ENCODE results near the gene ZBTB2.
"Not testable (repeated sequence)": the region's sequence is repeated elsewhere in the genome, so short reads cannot be mapped to it uniquely, and the experiment has no call there.

ZBTB2 gene

DNA sequence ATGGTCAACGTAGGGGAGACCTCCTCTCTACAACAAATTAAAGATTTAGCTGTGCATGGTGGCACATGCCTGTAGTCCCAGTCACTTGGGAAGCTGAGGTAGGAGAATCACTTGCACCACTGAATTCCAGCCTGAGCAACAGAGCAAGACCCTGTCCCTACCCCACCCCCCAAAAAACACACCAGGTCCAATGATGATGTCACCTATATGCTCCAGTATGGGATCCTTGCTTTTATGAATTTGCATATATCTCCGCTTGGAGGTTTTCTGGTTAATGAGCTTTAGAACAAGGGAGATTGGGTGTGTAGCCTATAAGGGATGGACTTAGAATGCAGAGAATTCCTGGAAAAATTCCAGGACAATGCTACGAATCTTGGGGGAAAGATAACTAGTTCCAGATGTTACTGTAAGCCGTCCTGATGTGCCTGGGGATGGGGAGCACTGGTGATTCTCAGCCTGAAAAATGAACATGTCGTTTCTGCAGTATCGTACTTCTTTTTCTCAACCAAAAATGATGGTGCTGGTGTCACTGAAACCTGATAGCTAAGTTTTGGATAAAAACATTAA, 61.1 kb downstream of the ZBTB2 start:
- DNase-seq (ENCODE audit: low read depth in 2 of 2) = no peak

DNA sequence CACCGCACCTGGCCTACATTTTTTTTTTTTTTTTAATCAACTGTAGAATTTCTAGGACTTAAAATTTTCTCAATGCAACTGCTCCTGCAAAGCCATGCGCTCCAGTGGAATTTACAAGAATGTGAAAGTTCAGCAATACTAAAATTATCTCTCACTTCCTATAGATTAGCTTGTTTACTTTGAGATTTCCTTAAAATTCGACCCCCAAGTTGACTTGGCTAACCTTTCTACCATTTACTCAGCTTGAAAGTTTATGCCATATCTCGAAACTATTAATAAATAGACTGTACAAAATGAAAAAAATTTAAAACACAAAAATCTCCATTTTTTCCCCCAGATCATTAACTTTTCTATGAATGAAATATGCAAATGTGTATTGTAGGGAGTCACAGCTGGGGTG, 64.3 kb downstream of the ZBTB2 start:
- DNase-seq (ENCODE audit: low read depth in 2 of 2) = no peak

DNA sequence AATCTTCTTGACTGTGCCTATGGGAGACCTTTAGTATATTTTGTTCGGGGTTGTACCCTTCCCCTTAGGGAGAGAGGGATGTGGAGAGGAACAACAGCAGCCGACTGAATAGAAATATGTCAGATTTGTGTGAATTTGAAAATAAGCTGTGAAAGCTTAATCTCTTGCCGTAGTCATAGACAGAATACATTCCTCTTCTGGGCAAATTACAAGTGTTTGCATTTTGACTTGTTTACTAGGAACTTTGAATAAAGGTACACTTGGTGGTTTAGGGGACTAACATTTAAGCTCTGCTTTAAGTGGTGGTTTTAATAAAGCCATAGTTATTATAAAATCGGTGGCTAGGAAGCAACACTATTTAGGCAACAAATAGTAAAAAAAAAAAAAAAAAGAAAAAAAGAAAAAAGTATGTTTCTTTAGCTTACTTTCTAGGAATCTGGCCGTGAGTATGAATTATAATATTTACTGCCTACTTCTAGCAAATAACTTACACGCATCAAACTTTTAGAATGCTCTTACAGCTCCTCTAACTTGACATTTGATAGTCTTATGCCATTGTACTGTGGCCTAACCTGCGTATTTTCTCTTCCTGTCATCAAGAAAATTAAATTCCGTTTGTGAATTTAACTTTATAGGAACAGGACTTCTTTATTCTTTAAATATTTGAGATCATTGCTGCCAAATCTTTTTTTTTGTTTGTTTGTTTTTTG, 65.1 kb downstream of the ZBTB2 start:
- DNase-seq (ENCODE audit: low read depth in 2 of 2) = no peak

DNA sequence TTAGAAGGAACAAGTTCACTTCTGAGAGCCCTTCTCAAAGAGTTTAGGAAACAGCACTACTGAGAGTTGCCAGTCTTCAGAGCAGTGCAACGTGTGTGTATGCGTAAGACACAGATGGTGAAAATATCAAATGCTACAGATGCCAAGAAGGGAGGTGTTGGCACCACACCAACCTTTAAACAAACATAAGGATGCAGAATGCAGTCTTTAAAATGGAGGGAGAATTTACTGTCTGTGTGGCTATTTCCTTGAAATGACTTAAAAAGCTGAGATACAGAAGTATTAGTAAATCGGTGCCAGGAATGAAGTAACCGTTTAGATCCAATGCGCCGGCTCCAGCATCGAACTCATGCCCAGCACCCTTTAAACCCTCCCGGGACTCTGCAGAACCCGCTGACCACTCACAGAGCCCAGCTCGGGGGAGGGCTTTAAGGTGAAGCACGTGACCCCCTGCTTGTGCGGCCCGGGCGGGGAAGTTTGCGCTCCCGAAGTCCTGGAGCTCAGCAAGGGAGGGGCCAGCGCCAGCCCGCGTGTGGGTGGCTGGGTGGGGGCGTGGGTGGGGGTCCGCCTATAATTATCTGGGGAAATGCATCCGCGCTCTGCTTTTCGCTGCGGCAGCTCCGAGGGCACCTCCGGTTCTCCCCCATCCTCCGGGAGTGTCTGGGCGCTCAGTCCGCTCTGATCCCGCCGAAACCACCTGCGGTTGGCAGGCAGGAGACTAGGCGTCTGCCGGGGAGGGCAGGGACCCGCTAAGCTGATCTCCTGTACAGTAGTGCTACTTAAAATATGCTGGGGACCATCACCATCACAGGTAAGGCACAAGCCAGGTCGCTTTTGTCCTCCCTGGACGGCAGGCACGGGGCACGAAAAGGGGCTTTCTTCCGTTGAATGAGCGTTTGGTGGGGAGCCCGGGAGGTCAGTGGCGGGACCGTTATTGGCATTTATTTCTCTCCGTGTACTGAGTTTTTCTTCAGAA, 66.0 kb downstream of the ZBTB2 start:
- no peak for DNase-seq (ENCODE audit: low read depth in 2 of 2)

DNA sequence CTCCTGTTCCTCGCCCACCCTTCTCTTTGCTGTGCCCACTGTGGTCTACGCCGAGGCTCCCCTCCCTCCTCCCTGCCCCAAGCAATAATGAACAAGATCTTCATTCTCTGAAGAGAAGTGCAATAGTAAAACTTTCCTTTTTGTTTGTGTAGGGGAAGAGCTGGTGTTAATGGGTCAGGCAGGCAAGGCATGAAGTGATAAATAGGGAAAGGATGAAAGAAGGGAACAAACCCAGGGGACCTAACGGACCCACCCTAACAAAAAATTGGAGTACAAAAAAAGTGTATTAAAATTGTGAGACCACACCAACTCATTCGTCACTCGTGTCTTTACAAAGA, 66.9 kb downstream of the ZBTB2 start:
- DNase-seq (ENCODE audit: low read depth in 2 of 2) = no peak

DNA sequence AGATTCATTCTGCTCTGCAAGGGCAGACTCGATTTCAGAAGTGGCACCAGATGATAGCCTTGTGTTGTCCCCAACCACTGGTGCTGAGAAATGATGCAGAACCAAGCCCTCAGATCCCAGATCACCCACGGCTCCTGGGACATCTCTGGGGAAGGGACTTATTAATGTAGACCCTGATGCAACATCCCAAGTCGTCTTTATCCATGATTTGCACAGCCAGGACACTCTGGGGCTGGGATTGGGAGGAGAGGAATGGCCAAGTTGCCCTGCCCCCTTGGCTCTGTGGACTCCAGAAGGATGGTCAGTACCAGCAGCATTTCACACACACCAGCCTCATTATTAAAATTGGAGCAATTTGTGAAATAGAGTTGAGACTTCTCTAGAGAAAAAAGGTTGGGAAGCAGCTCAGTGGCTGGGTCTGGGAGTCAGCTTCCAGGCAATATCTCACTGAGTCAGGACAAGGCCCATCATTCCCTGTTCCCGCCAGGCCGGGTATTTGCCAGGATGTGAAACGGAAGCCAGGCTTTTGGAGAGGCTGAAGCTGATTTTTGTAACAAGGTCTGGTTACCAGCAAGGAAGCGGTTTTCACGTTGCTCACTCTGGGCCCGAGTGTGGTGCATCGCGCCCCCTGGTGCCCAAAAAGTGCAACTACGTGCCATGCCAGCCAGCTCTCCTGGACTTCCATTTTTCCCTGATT, 67.4 kb downstream of the ZBTB2 start:
- DNase-seq (ENCODE audit: low read depth in 2 of 2) = peak; percentile 42 to 44

DNA sequence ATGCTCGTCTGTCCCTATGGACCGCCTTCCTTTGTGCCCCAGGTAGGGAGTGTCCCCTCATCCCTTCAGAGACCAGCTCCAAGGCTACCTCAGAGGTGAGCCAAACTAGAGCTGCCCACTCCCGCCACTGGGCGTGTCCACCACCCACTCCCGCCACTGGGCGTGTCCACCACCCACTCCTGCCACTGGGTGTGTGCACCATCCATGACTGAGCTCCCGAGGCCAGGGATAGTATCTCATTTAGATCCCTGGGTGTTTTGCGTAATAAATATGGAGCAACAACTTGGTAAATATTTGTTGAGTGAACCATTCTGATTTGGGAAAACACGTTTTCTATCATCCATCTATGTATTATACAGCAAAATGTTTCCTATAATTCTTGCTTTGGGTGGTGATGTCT, 68.8 kb downstream of the ZBTB2 start:
- no peak for DNase-seq (ENCODE audit: low read depth in 2 of 2)

DNA sequence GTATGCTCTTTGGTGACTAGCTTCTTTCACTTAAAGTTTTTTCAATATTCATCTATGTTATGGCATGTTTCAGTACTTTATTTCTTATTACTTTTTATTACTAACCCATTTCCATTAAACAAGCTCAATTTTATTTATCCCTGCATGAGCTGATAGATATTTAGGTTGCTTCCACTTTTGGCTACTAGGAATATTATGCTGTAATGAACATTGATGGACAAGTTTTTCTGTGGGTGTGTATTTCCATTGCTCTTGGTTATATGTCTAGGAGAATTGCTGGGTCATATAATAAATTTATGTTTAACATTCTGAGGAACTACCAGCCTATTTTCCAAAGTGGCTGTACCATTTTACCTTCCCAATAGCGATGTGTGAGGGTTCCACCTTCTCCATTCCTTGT, 69.9 kb downstream of the ZBTB2 start:
- no peak for DNase-seq (ENCODE audit: low read depth in 2 of 2)

DNA sequence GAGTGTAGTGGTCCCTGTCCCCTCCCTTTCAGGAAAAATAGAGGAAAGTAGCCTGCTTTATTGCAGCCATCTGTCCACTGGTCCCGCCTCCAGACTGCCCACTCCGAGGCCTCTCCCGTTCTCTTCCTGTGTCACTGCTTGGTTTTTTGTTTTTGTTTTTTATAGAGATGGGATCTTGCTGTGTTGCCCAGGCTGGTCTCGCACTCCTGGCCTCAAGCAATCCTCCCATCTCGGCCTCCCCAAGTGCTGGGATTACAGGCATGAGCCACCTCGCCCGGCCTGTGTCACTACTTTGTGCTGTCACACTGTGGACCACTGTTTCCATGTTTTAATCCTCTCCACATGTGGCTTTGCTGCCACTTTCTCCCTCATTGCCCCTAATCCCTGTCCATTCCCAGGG, 71.2 kb downstream of the ZBTB2 start:
- DNase-seq (ENCODE audit: low read depth in 2 of 2) = no peak

DNA sequence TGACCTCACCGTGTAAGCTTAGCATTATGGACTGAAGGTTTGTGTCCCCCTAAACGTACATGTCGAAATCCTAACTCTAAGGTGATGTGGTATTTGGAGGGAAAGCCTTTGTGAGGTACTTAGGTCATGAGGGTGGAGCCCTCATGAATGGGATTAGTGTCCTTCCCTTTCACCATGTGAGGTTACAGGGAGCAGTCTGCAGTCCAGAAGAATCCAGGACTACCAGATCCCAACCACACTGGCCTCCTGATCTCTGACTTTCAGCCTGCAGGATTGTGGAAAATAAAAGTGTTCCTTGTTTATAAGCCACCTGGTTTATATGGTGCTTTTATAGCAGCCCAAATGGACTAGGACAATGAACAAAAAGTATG, 73.4 kb downstream of the ZBTB2 start:
- DNase-seq (ENCODE audit: low read depth in 2 of 2) = no peak

DNA sequence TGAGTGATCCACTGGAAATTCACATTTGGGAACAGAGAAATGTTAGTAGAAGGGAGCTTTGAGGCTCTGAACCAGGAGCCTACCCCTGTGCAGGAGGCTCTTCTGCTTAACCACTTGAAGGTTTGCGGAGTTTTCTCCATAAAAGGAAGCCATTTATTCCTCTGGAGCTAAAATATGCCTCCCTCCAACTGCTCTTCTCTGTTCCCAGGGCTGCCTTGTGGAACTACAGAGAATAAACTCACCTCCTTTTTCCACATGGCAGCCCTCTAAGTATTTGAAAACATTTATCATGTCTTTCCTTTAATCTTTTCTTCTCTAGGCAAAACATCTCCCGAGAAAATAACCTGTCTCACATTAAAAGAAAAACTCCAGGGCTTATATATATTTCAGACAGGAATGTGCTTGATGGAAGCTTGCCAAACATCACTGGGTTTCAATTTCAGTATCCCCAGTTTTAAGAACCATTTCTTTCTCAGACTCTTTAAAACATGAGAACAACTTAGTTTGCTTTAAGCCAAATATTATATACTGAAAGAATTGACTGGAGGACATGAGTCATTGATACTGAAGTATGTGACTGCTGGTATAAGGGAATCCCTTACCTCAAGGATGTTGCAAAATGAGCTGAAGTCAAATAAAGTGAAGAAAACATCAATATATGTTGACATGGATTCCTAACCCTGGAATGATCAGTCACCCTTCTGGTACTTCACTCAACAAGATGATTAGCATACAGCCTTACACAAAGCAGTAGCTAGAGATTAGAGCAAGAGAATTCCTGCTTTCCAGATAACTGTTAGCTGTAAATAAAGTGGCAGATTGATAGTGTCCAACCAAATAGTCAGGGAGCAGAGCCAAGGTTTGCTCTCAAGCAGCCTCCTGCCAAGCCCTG, 74.0 kb downstream of the ZBTB2 start:
- DNase-seq (ENCODE audit: low read depth in 2 of 2) = no peak

DNA sequence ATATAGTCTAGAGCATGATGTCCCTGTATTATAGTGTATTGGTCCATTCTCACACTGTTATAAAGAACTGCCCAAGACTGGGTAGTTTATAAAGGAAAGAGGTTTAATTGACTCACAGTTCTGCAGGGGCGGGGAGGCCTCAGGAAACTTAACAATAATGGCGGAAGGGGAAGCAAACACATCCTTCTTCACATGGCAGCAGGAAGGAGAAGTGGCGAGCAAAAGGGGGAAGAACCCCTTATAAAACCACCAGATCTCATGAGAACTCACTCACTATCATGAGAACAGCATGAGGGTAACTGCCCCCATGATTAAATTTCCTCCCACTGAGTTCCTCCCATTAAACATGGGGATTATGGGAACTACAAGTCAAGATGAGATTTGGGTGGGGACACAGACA, 75.7 kb downstream of the ZBTB2 start:
- not testable (repeated sequence) for DNase-seq (ENCODE audit: low read depth in 2 of 2)

Data from activated CD8-positive, alpha-beta memory T cell treated with anti-CD3 and anti-CD28 coated beads for 4 hours (primary cell).